ENCODE data around the gene SLC12A2.

GRCh38 chr5:128237000-128237399, 153.4 kb downstream of the SLC12A2 start:
- TF ChIP-seq CTCF (IDR thresholded peaks at IDR 0.05) (no peak), EZH2 (IDR thresholded peaks at IDR 0.05; ENCODE audit: borderline replicate concordance, insufficient read depth, low read depth, low read length, poor library complexity, severe bottlenecking) (no peak)
